Neural cell (in vitro differentiated cells): Measurements from ENCODE around the gene TMC2. TPM values are rescaled to one million over a fixed set of nuclear protein-coding genes. Genes with fewer than 3 reads are reported as not detected.
A peak's percentile ranks its signal among the peaks of the same experiment; 100 is the strongest.

ENCODE experiments used
- H2AFZ ChIP-seq: fragments of 200-600, 300-800 bp; sonication (generic), shearing (Covaris generic); 2 replicates; pipeline ENCODE4 v1.6.0; 2014; ENCODE audit warnings: low read depth, mild to moderate bottlenecking, antibody characterized with exemption, low read length, moderate library complexity
- H3F3A ChIP-seq: fragments of 200-600 bp; shearing (Covaris generic); 2 replicates; pipeline ENCODE4 v1.6.1; 2016; ENCODE audit warnings: mild to moderate bottlenecking, moderate library complexity, mixed read lengths, antibody characterized with exemption, low read length; ENCODE audit not compliant: insufficient read depth, poor library complexity, severe bottlenecking
- H3K27ac ChIP-seq: fragments of 200-600, 300-800 bp; sonication (generic), shearing (Covaris generic); 2 replicates; pipeline ENCODE4 v1.5.1; 2014; ENCODE audit warnings: mild to moderate bottlenecking, low read length, moderate library complexity
- H3K27me3 ChIP-seq: fragments of 300-800, 200-600 bp; sonication (generic), shearing (Covaris generic); 2 replicates; pipeline ENCODE4 v1.6.0; 2014; ENCODE audit warnings: mild to moderate bottlenecking, low read depth, low read length, moderate library complexity; ENCODE audit not compliant: insufficient read depth
- H3K36me3 ChIP-seq: fragments of 300-800, 200-600 bp; sonication (generic), shearing (Covaris generic); 2 replicates; pipeline ENCODE4 v1.5.1; 2014; ENCODE audit warnings: mild to moderate bottlenecking, antibody characterized with exemption, low read length, moderate library complexity; ENCODE audit not compliant: insufficient read depth
- H3K4me2 ChIP-seq: fragments of 300-800, 200-600 bp; sonication (generic), shearing (Covaris generic); 2 replicates; pipeline ENCODE4 v1.6.0; 2014; ENCODE audit warnings: mild to moderate bottlenecking, low read length
- H3K4me3 ChIP-seq: fragments of 300-800, 200-600 bp; sonication (generic), shearing (Covaris generic); 2 replicates; pipeline ENCODE4 v1.5.1; 2014; ENCODE audit warnings: mild to moderate bottlenecking, low read length, moderate library complexity
- H3K79me2 ChIP-seq: fragments of 200-600 bp; shearing (Covaris generic); replicated peaks from 2 replicates; pipeline ENCODE4 v1.6.0; 2014; ENCODE audit warnings: mild to moderate bottlenecking, low read length, moderate library complexity; ENCODE audit not compliant: insufficient read depth
- H3K9ac ChIP-seq: fragments of 300-800, 200-600 bp; sonication (generic), shearing (Covaris generic); 2 replicates; pipeline ENCODE4 v1.6.1; 2016; ENCODE audit warnings: mild to moderate bottlenecking, low read length, mixed read lengths
- H3K9me2 ChIP-seq: fragments of 200-600 bp; shearing (Covaris generic); 2 replicates; pipeline ENCODE4 v1.6.1; 2016; ENCODE audit warnings: mild to moderate bottlenecking, low read length, mixed read lengths; ENCODE audit not compliant: insufficient read depth
- H3K9me3 ChIP-seq: fragments of 200-600, 300-800 bp; sonication (generic), shearing (Covaris generic); 2 replicates; pipeline ENCODE4 v1.6.1; 2016; ENCODE audit warnings: mild to moderate bottlenecking, mixed run types, low read length, moderate library complexity, mixed read lengths
- H4K20me1 ChIP-seq: fragments of 200-600 bp; shearing (Covaris generic); 2 replicates; pipeline ENCODE4 v1.6.1; 2016; ENCODE audit warnings: mild to moderate bottlenecking, mixed run types; ENCODE audit not compliant: insufficient read depth
- CTCF ChIP-seq: fragments of 450-650 bp; IDR thresholded peaks from 2 replicates; pipeline ENCODE4 v1.5.1; 2014; ENCODE audit warnings: antibody characterized with exemption, mild to moderate bottlenecking, moderate library complexity; ENCODE audit not compliant: poor library complexity, severe bottlenecking
- EP300 ChIP-seq: fragments of 450-650 bp; conservative IDR thresholded peaks from 2 replicates; pipeline ENCODE4 v1.6.1; 2014; ENCODE audit warnings: antibody characterized with exemption, mild to moderate bottlenecking, moderate library complexity; ENCODE audit not compliant: poor library complexity, severe bottlenecking
- EZH2 ChIP-seq: fragments of 200-600, 300-800 bp; shearing (Covaris generic), sonication (generic); IDR thresholded peaks from 2 replicates; pipeline ENCODE4 v1.6.1; 2014; ENCODE audit warnings: antibody characterized with exemption, low read length, borderline replicate concordance, mild to moderate bottlenecking; ENCODE audit not compliant: insufficient read depth, poor library complexity, severe bottlenecking
- MXI1 ChIP-seq: fragments of 450-650 bp; conservative IDR thresholded peaks from 2 replicates; pipeline ENCODE4 v1.6.1; 2014; ENCODE audit warnings: antibody characterized with exemption, mild to moderate bottlenecking; ENCODE audit not compliant: poor library complexity, severe bottlenecking
- POLR2AphosphoS5 ChIP-seq: IDR thresholded peaks from 2 replicates; pipeline ENCODE4 v1.6.1; 2012
- RAD21 ChIP-seq: fragments of 450-650 bp; conservative IDR thresholded peaks from 2 replicates; pipeline ENCODE4 v1.6.1; 2014; ENCODE audit warnings: antibody characterized with exemption, mild to moderate bottlenecking, moderate library complexity
- REST ChIP-seq: IDR thresholded peaks from 2 replicates; pipeline ENCODE4 v1.6.1; 2012; ENCODE audit warnings: borderline replicate concordance
- SMC3 ChIP-seq: fragments of 450-650 bp; conservative IDR thresholded peaks from 2 replicates; pipeline ENCODE4 v1.6.1; 2014; ENCODE audit warnings: antibody characterized with exemption, mild to moderate bottlenecking, moderate library complexity; ENCODE audit not compliant: poor library complexity
- TAF1 ChIP-seq: IDR thresholded peaks from 2 replicates; pipeline ENCODE4 v1.6.1; 2012; ENCODE audit warnings: low read depth
- polyA plus RNA-seq: library from polyadenylated mRNA; depleted of rRNA; stranded (reverse); fragments of >200 nt; gene quantifications from 2 replicates; pipeline ENCODE4 v1.2.3, GENCODE V29; 2014

The TMC2 gene
- polyA plus RNA-seq, 1 donor from 2014 or later = 0.11 TPM

- TF ChIP-seq SMC3 (no peak), MXI1 (no peak), REST (no peak), POLR2AphosphoS5 (no peak), EZH2 (no peak), EP300 (no peak), CTCF (no peak), RAD21 (no peak), TAF1 (no peak)
- H3F3A ChIP-seq = no peaks in the 10 kb centered on the region
- H3K27ac ChIP-seq = no peak overlapping the region
- H3K36me3 ChIP-seq = no peaks in the 10 kb centered on the region
- H3K79me2 ChIP-seq = peaks cover 12% of the 10 kb centered on the region
- no peaks in the 10 kb centered on the region for H3K9me3 ChIP-seq
- no peak overlapping the region for H3K9ac ChIP-seq
- peak overlapping the region; percentile 75 for H3K4me3 ChIP-seq
- H3K4me2 ChIP-seq = peak overlapping the region; percentile 80
- no peak overlapping the region for H2AFZ ChIP-seq
- no peaks in the 10 kb centered on the region for H4K20me1 ChIP-seq
- peaks cover 5% of the 10 kb centered on the region for H3K27me3 ChIP-seq
- no peaks in the 10 kb centered on the region for H3K9me2 ChIP-seq
These were observed 28.9 kb upstream of the TMC2 start for GRCh38 chr20:2507464-2507863.

GRCh38 chr20:2507875-2508630 is 28.3 kb upstream of the TMC2 start:
- no peaks in the 10 kb centered on the region for H3K9me3 ChIP-seq
- no peak for TF ChIP-seq REST
- no peak for TF ChIP-seq SMC3
- H3K36me3 ChIP-seq = no peaks in the 10 kb centered on the region
- H3K4me3 ChIP-seq = peak overlapping the region; percentile 75
- H3K27ac ChIP-seq = no peak overlapping the region
- H2AFZ ChIP-seq = peak overlapping the region; percentile 89
- peaks cover 12% of the 10 kb centered on the region for H3K79me2 ChIP-seq
- peak overlapping the region; percentile 74 for H3K9ac ChIP-seq
- H4K20me1 ChIP-seq = no peaks in the 10 kb centered on the region
- no peaks in the 10 kb centered on the region for H3K9me2 ChIP-seq
- peak overlapping the region; percentile 80 for H3K4me2 ChIP-seq
- no peaks in the 10 kb centered on the region for H3F3A ChIP-seq
- peaks cover 5% of the 10 kb centered on the region for H3K27me3 ChIP-seq
